DMS53 treated with DMSO at 0.1 percent for 48 hours (cell line): ENCODE results near the gene VKORC1.

Experiments
- DNase-seq: peaks from one replicate; lab custom pipeline; 2025; ENCODE audit not compliant: unreplicated experiment; lab: John Stamatoyannopoulos, UW

The VKORC1 gene

GRCh38 chr16:31063843-31064611 lies 30.6 kb downstream of the VKORC1 start:
- DNase-seq = no peak

GRCh38 chr16:31063495-31063842 lies 31.1 kb downstream of the VKORC1 start:
- DNase-seq = no peak

GRCh38 chr16:31061813-31062440 lies 32.7 kb downstream of the VKORC1 start:
- DNase-seq = no peak

GRCh38 chr16:31061126-31061812 lies 33.3 kb downstream of the VKORC1 start:
- DNase-seq = no peak

- DNase-seq = no peak
Observed at GRCh38 chr16:31055613-31056012, 39.0 kb downstream of the VKORC1 start.

- no peak for DNase-seq
Observed at GRCh38 chr16:31052114-31052513, 42.5 kb downstream of the VKORC1 start.

GRCh38 chr16:31050280-31051030 lies 44.1 kb downstream of the VKORC1 start:
- no peak for DNase-seq

- no peak for DNase-seq
Observed at GRCh38 chr16:31043898-31044481, 50.6 kb downstream of the VKORC1 start.

- DNase-seq = no peak
Observed at GRCh38 chr16:31043352-31043751, 51.2 kb downstream of the VKORC1 start.

- no peak for DNase-seq
Observed at GRCh38 chr16:31042866-31043265, 51.7 kb downstream of the VKORC1 start.
